Gastroesophageal sphincter (tissue), 3 donors: ENCODE measurements around the gene BBOF1.

Source experiments
- POLR2A ChIP-seq, 2 donors: fragments of 450-650 bp; IDR thresholded peaks; one replicate each; pipeline ENCODE4 v1.6.1; 2017; ENCODE audit warnings: antibody characterized with exemption in 2 of 2, mild to moderate bottlenecking in 2 of 2, moderate library complexity in 1 of 2
- TF ChIP-seq, protein P1 (sequence below), 4 experiments: fragments of 200-600 bp in 2 of 4; fragments of 450-650 bp in 2 of 4; sonication (generic) in 1 of 4; IDR thresholded peaks; one replicate each; pipeline ENCODE4 v1.5.1; 2017 to 2019; ENCODE audit warnings: antibody characterized with exemption in 4 of 4, mild to moderate bottlenecking in 2 of 4, moderate library complexity in 2 of 4

- TF ChIP-seq POLR2A (IDR thresholded peaks at IDR 0.05), result peak; percentile 93 to 96
- TF ChIP-seq, protein P1, sequence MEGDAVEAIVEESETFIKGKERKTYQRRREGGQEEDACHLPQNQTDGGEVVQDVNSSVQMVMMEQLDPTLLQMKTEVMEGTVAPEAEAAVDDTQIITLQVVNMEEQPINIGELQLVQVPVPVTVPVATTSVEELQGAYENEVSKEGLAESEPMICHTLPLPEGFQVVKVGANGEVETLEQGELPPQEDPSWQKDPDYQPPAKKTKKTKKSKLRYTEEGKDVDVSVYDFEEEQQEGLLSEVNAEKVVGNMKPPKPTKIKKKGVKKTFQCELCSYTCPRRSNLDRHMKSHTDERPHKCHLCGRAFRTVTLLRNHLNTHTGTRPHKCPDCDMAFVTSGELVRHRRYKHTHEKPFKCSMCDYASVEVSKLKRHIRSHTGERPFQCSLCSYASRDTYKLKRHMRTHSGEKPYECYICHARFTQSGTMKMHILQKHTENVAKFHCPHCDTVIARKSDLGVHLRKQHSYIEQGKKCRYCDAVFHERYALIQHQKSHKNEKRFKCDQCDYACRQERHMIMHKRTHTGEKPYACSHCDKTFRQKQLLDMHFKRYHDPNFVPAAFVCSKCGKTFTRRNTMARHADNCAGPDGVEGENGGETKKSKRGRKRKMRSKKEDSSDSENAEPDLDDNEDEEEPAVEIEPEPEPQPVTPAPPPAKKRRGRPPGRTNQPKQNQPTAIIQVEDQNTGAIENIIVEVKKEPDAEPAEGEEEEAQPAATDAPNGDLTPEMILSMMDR (IDR thresholded peaks at IDR 0.05), result peak in 2 of 4 experiments; percentile 41 to 45
These were observed 65.3 kb downstream of the BBOF1 start, which contains the start of the genes ALDH6A1 and LIN52 for GRCh38 chr14:74084277-74085046.
